HL-60 (cell line): ENCODE measurements around the gene SLC25A17.

ENCODE experiments used
- POLR2AphosphoS5 ChIP-seq: IDR thresholded peaks from 2 replicates; pipeline ENCODE4 v1.6.1; 2012; ENCODE audit warnings: low read depth
- REST ChIP-seq: IDR thresholded peaks from 2 replicates; pipeline ENCODE4 v1.6.1; 2012; ENCODE audit warnings: low read depth; ENCODE audit not compliant: insufficient replicate concordance
- TF ChIP-seq, protein P1 (sequence below): IDR thresholded peaks from one replicate; pipeline ENCODE4 v1.5.1; 2011; ENCODE audit warnings: low read length, control low read depth, inconsistent platforms; ENCODE audit not compliant: insufficient read depth

GRCh38 chr22:40853961-40854360, 34.8 kb upstream of the SLC25A17 start:
- TF ChIP-seq REST (no peak), POLR2AphosphoS5 (no peak)
- TF ChIP-seq, protein P1, sequence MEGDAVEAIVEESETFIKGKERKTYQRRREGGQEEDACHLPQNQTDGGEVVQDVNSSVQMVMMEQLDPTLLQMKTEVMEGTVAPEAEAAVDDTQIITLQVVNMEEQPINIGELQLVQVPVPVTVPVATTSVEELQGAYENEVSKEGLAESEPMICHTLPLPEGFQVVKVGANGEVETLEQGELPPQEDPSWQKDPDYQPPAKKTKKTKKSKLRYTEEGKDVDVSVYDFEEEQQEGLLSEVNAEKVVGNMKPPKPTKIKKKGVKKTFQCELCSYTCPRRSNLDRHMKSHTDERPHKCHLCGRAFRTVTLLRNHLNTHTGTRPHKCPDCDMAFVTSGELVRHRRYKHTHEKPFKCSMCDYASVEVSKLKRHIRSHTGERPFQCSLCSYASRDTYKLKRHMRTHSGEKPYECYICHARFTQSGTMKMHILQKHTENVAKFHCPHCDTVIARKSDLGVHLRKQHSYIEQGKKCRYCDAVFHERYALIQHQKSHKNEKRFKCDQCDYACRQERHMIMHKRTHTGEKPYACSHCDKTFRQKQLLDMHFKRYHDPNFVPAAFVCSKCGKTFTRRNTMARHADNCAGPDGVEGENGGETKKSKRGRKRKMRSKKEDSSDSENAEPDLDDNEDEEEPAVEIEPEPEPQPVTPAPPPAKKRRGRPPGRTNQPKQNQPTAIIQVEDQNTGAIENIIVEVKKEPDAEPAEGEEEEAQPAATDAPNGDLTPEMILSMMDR: no peak
